Mesothelial cell of epicardium (in vitro differentiated cells): Measurements from ENCODE around the gene GABRB1. TPM values are rescaled to one million over a fixed set of nuclear protein-coding genes. Genes with fewer than 3 reads are reported as not detected.

ENCODE experiments used
- DNase-seq, 2 experiments: peaks; one replicate each; pipeline ENCODE4 v3.0.0; 2021; ENCODE audit warnings: low spot score in 2 of 2; ENCODE audit not compliant: unreplicated experiment in 2 of 2
- H3K27ac Mint-ChIP-seq: 2 replicates; pipeline ENCODE4 v1.8.0; 2021; ENCODE audit warnings: mixed read lengths
- H3K27me3 Mint-ChIP-seq: 2 replicates; pipeline ENCODE4 v1.8.0; 2021; ENCODE audit warnings: low read depth, mixed read lengths
- H3K36me3 Mint-ChIP-seq: 2 replicates; pipeline ENCODE4 v1.8.0; 2021; ENCODE audit warnings: mixed read lengths
- H3K4me1 Mint-ChIP-seq: 2 replicates; pipeline ENCODE4 v1.8.0; 2021; ENCODE audit warnings: mixed read lengths
- H3K4me3 Mint-ChIP-seq: 2 replicates; pipeline ENCODE4 v1.8.0; 2021; ENCODE audit warnings: mild to moderate bottlenecking, moderate library complexity, mixed read lengths
- H3K9me3 Mint-ChIP-seq: 2 replicates; pipeline ENCODE4 v1.8.0; 2021; ENCODE audit warnings: mixed read lengths
- CTCF ChIP-seq: fragments of 200-600 bp; sonication (generic); IDR thresholded peaks from one replicate; pipeline ENCODE4 v1.5.0; 2021; ENCODE audit warnings: antibody characterized with exemption; ENCODE audit not compliant: unreplicated experiment
- total RNA-seq: library from RNA; stranded (reverse); gene quantifications from 3 replicates; pipeline ENCODE4 v1.2.1, GENCODE V29; 2021

The GABRB1 gene
- total RNA-seq, 1 donor from 2014 or later, result not detected

DNA sequence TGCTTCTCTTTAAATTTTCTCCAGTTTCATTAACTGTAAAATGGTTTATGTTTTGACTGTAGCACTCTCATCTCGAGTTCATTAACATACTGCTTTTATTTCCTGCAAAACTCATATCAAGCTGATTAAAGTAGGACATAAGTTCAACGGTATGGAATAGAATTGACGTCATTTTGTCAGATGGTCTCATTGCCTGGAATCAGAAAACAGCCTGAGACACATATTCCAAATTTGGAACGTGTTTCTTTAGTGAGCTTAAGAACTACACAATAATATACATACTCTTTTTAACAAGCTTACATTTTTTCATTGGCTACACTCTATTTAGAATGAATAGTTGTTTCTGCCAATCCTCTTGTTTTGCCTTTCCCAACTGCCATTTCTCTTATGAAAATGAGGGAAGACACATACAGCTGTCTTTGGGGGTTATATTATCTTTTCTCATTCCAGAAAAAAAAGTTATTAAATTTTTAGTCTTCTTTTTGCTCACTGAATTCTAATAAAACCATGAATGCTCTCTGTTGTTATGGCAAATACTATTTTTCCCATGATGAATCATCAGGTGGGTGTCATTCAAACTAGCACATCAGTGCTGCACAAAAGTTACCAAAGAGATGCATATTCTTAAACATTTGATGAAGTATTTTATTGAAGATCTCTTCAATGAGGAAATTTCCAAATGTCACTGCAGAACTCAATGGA lies 162.8 kb downstream of the GABRB1 start:
- H3K4me1 Mint-ChIP-seq, result no peaks in the 10 kb centered on the region
- H3K27me3 Mint-ChIP-seq, result no peaks in the 10 kb centered on the region
- H3K9me3 Mint-ChIP-seq, result no peaks in the 10 kb centered on the region
- no peak for TF ChIP-seq CTCF
- H3K27ac Mint-ChIP-seq, result no peak overlapping the region
- DNase-seq, result no peak
- no peak overlapping the region for H3K4me3 Mint-ChIP-seq
- no peaks in the 10 kb centered on the region for H3K36me3 Mint-ChIP-seq

DNA sequence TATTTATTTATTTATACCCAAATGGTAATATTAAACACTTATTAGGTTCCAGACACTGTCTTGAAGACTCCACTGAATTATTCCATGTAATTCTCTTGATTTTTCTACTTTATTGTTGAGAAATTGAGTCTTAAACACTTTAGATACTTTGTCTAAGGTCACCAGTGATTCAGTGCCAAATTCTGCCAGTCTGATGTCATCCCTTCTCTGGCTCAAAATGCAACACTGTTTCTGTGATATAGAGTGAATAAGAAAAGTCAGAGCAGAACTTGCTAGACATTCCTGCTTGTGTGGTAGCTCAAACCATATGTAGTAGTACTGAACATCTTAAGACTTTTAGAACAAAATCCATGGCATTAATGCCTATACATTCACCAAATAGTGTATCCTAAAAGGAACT lies 164.3 kb downstream of the GABRB1 start:
- Mint-ChIP-seq H3K27me3 (no peaks in the 10 kb centered on the region), H3K9me3 (no peaks in the 10 kb centered on the region), H3K36me3 (no peaks in the 10 kb centered on the region), H3K27ac (no peak overlapping the region), H3K4me1 (no peaks in the 10 kb centered on the region), H3K4me3 (no peak overlapping the region)
- no peak for DNase-seq
- no peak for TF ChIP-seq CTCF

- no peak overlapping the region for H3K4me3 Mint-ChIP-seq
- no peaks in the 10 kb centered on the region for H3K36me3 Mint-ChIP-seq
- no peak for DNase-seq
- TF ChIP-seq CTCF, result no peak
- H3K27me3 Mint-ChIP-seq, result no peaks in the 10 kb centered on the region
- H3K27ac Mint-ChIP-seq, result no peak overlapping the region
- no peaks in the 10 kb centered on the region for H3K4me1 Mint-ChIP-seq
- H3K9me3 Mint-ChIP-seq, result no peaks in the 10 kb centered on the region
Measured at GRCh38 chr4:47198791-47199190, 167.4 kb downstream of the GABRB1 start.

DNA sequence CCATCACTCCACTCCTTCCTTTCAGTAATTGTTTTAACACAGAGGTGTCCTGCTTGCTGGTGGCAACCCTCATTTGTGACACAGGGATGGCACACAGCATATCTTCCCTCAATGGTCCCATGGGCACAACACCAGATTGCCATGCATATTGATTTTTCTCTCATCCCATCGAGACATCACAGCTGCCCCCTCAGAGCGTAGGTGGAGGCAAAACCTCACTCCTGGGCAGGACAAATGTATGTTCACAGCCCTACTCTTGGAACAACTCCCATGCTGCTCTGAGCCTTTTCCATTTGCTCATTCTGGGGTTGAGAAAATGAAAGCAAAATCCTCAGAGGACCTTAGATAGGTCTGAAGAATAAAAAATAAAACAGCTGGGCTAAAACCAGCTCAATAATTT lies 172.2 kb downstream of the GABRB1 start:
- H3K4me1 Mint-ChIP-seq, result no peaks in the 10 kb centered on the region
- no peak for TF ChIP-seq CTCF
- no peak overlapping the region for H3K4me3 Mint-ChIP-seq
- no peaks in the 10 kb centered on the region for H3K9me3 Mint-ChIP-seq
- H3K27me3 Mint-ChIP-seq, result no peaks in the 10 kb centered on the region
- no peaks in the 10 kb centered on the region for H3K36me3 Mint-ChIP-seq
- no peak overlapping the region for H3K27ac Mint-ChIP-seq
- no peak for DNase-seq

GRCh38 chr4:47207555-47207954 lies 176.2 kb downstream of the GABRB1 start:
- no peak for TF ChIP-seq CTCF
- H3K4me3 Mint-ChIP-seq, result no peak overlapping the region
- no peaks in the 10 kb centered on the region for H3K36me3 Mint-ChIP-seq
- no peak for DNase-seq
- no peaks in the 10 kb centered on the region for H3K4me1 Mint-ChIP-seq
- no peaks in the 10 kb centered on the region for H3K9me3 Mint-ChIP-seq
- H3K27ac Mint-ChIP-seq, result no peak overlapping the region
- no peaks in the 10 kb centered on the region for H3K27me3 Mint-ChIP-seq

DNA sequence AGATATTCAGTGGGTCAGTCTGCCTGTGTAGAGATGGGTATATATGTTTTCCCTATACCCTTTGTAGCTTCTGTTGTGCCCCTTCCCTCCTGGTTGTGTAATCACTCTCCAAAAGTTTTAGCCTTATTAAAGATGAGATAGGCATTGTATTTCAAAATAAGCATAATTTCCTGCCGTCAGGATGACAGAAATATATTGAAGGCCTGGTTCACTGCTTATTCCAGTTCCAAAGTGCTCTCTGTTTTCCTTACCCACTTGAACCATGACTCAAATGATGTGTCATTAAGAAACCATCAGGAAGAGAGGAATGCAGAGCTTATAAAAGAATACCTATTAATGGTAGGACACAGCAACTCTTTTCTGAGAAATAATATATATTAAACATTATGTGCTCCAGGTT lies 178.5 kb downstream of the GABRB1 start:
- Mint-ChIP-seq H3K36me3 (no peaks in the 10 kb centered on the region), H3K4me3 (no peak overlapping the region), H3K27ac (no peak overlapping the region), H3K4me1 (peaks cover 15% of the 10 kb centered on the region), H3K27me3 (no peaks in the 10 kb centered on the region), H3K9me3 (no peaks in the 10 kb centered on the region)
- no peak for DNase-seq
- no peak for TF ChIP-seq CTCF
